Measurements from ENCODE around the gene SLC9A5. TPM values are rescaled to one million over a fixed set of nuclear protein-coding genes. Genes with fewer than 3 reads are reported as not detected.

The SLC9A5 gene
- total and polyA plus RNA-seq, 10 of the 15 experiments (the other 5 are each of a cell fraction or from before 2014, with no cell fraction given): 0.26 to 5.7 (median 1.5) TPM

GRCh38 chr16:67317853-67318252, 69.1 kb downstream of the SLC9A5 start:
- H3K36me3 ChIP-seq (ENCODE audit: control insufficient read depth in 2 of 2, insufficient read depth in 2 of 2, low read length in 1 of 2): no peaks in the 10 kb centered on the region
- no peaks in the 10 kb centered on the region for H3K27me3 ChIP-seq (replicated peaks in 1 of 2; ENCODE audit: control insufficient read depth in 2 of 2, insufficient read depth in 2 of 2, low read length in 1 of 2)
- in situ Hi-C loops (cut with MboI): no loop called here
- POLR2A ChIA-PET: no interaction called here
- CTCF ChIA-PET: interaction anchor here (0.9 kb wide), 1 partner anchor 21 kb away, joined by 3 read pairs; no protein-coding TSS in a partner anchor
- no peak overlapping the region for H3K27ac ChIP-seq (ENCODE audit: control insufficient read depth, insufficient read depth)
- no peak for TF ChIP-seq CHD2 (IDR thresholded peaks at IDR 0.05; ENCODE audit: borderline replicate concordance, low read depth, low read length)
- TF ChIP-seq RCOR1 (conservative IDR thresholded peaks at IDR 0.05; ENCODE audit: low read depth, low read length): no peak
- TF ChIP-seq STAT1 (conservative IDR thresholded peaks at IDR 0.05): no peak
- no peak for TF ChIP-seq ZZZ3 (IDR thresholded peaks at IDR 0.05; ENCODE audit: control insufficient read depth, insufficient read length, low read depth)
- TF ChIP-seq GATAD2B (conservative IDR thresholded peaks at IDR 0.05; ENCODE audit: low read depth): no peak
- TF ChIP-seq PBX3 (IDR thresholded peaks at IDR 0.05; ENCODE audit: insufficient replicate concordance, low read depth, low read length): no peak
- TF ChIP-seq ZNF274 (IDR thresholded peaks at IDR 0.05; ENCODE audit: insufficient read depth, insufficient read length): no peak
- no peak for TF ChIP-seq CUX1 (IDR thresholded peaks at IDR 0.05; ENCODE audit: insufficient replicate concordance, low read depth, low read length)
- no peak for TF ChIP-seq BCL3 (IDR thresholded peaks at IDR 0.05; ENCODE audit: borderline replicate concordance, insufficient read depth, low read depth, low read length, poor library complexity, severe bottlenecking)
- TF ChIP-seq NBN (IDR thresholded peaks at IDR 0.05): no peak
- no peak for TF ChIP-seq IKZF2 (IDR thresholded peaks at IDR 0.05)
- no peak for TF ChIP-seq PRDM15 (CRISPR knock-in tag; IDR thresholded peaks at IDR 0.05)
- BruUV-seq (replicated peaks): no TSS peak
- H2AFZ ChIP-seq (ENCODE audit: control insufficient read depth, low read depth, low read length): no peak overlapping the region
- H3K4me1 ChIP-seq (ENCODE audit: control insufficient read depth, insufficient read depth, low read length): no peaks in the 10 kb centered on the region
- no peaks in the 10 kb centered on the region for H3K79me2 ChIP-seq (ENCODE audit: control insufficient read depth, insufficient read depth, low read length)
- no peak for FAIRE-seq
- H3K9ac ChIP-seq (ENCODE audit: control insufficient read depth, insufficient read depth, low read length): no peak overlapping the region
- DNase-seq (ENCODE audit: low read depth, low spot score): no peak
- no peak overlapping the region for H3K4me3 ChIP-seq
- SMC1A ChIA-PET (ENCODE audit: uncharacterized antibody, unreplicated experiment): interaction anchor here (0.9 to 1.1 kb wide), 2 partner anchors 10 to 48 kb away, joined by 3 read pairs; no protein-coding TSS in a partner anchor
- H3K9me3 ChIP-seq (replicated peaks; ENCODE audit: control insufficient read depth, insufficient read depth, low read length): no peaks in the 10 kb centered on the region
- ATAC-seq: no peak
- RAD21 ChIA-PET (ENCODE audit: unreplicated experiment): interaction anchor here (0.8 kb wide), 1 partner anchor 9 kb away, joined by 4 read pairs; no protein-coding TSS in a partner anchor
- intact Hi-C loops (cut with micrococcal nuclease; ENCODE audit: unreplicated experiment): no loop called here
- H3K4me2 ChIP-seq (ENCODE audit: control insufficient read depth, insufficient read depth): no peak overlapping the region
- H4K20me1 ChIP-seq (ENCODE audit: control insufficient read depth, insufficient read depth): no peaks in the 10 kb centered on the region
